IPS DF 19.7 (cell line): Measurements from ENCODE around the gene ASB8.

Experiments
- DNase-seq: peaks from one replicate; pipeline ENCODE4 v3.0.0-alpha.2; 2013; ENCODE audit warnings: low read depth, low spot score

The ASB8 gene

DNA sequence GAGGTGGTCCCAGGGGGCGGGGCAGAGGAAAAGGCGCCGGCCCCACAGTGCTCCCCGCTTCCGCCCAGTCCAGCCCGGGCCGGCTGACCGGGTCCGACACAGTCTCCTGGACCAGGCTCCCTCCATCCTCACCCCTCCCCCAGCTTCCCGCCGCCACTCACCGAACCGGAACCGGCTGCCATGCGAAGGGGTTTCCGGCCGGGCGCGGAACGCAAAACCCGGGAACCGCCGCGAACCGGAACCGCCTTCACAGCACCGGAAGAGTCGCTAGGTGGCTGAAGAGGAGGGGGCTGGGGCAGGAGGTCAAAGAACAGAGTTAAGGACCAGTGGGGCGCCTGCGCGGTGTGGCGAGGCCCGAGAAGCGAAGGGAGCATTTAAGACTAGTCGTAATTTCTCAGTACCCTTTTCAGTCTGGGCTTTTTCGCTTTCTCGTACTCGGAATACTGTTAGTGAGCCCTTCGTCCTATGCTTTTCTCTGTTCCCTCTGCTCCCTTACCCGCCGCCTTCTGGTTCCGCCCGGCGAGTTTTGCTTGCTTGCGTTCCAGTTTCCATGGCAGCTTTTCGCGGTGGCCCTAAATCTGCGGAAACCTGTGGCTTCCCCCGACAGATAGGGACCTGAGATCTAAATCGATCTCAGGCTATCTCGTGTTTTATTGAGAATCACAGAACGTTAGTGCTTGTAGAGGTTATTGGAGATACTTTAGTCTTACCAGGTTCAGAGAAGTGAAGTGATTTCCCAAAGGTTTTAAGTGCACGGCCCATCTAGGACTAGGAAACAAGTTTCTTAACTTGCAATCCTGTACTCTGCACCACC lies 51.2 kb downstream of the ASB8 start, which contains the start of gene SENP1:
Gene SENP1 (minus strand): TSS at position 213 of the 814 bp plus-strand sequence. CDS start 4,607 bp downstream, outside the sequence.
- peak; percentile 68 for DNase-seq

DNA sequence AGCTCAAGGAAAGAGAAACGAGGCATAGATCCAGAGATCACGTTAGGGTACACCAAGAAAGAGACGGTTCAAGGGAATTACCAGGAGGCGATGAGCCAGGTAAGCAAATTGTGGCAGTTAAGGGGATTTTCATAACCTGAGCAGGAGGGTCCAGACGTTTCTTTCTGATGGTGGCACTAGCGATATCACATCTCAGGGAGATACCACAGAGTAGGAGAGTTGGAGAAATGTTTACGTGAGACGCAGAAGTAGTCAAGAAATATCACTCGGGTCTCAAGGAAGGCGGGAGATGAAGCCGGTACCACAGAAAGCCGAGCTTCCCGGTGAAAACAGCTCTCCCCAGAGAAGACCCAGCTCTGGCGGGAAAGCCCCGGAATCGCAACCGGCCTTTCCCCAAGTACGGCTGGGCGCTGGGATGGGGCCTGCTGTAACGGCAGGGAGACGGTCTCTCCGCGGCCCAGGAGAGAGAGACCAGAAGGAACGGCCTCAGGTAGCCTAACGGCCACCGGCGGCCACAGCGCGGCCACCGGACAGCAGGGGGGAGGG lies 51.9 kb downstream of the ASB8 start:
- no peak for DNase-seq

DNA sequence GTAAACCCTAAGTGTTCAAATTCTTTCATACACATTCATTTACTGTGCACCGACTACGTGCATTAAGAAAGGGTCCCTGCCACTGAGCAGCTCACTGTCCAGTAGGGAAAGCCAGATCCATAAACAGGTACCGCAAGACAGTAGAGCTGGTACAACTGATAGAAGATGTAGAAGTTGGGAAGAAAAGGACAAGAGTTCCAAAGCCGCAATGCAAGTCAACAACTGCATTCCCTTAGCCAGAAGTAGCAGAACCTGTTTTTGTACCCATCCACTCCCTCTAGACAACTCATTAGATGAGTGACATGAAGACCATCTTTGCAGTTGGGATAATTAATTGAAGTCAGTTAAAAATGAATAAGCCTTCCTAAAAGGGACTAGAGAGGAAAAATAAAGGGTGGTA lies 52.8 kb downstream of the ASB8 start:
- DNase-seq: no peak
